ENCODE measurements around the gene FAF1. TPM values are rescaled to one million over a fixed set of nuclear protein-coding genes. Genes with fewer than 3 reads are reported as not detected.

FAF1 gene
- total and polyA plus RNA-seq, 7 donors: 27.5 to 59.3 (median 53.9) TPM

DNA sequence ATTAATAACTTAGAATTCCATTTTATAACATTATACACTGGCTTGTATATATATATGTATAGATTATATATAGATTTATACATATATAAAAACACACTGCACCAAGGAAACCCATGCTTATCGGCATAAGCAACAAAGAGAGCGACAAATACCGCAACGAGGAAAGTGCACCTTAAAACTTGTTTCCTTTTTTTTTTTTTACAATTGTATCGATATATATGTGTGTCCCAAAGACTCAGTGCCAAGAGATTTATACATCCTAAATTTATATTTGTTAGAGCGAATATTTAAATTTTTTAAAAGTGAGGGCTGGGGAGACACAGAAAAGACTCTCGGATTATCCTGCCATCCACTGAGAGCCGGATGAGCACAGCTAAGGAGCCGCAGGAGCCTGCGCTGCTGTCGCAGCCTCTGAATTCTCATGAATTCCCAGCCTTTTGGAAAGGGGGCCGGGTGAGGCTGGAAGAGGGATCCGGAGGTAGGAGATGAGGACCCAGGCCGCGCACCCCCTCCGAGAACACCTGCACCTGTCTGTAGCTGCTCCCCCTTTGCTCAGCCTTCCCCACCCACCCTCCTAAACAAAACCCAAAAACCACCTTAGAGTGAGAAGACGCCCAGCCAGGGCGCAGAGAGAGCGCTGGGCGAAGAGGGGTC lies 542.0 kb downstream of the FAF1 start:
- Histone ChIP-seq H3K9me3 (no peaks in the 10 kb centered on the region), H3K27ac (no peak overlapping the region), H3K4me1 (peaks cover 0 to 66% (median 54%) of the 10 kb centered on the region in 4 donors), H3K36me3 (no peaks in the 10 kb centered on the region), H3K27me3 (peaks cover 73 to 100% (median 86%) of the 10 kb centered on the region in 3 donors), H3K4me3 (peak overlapping the region in 2 of 4 donors; percentile 38 to 44)
- TF ChIP-seq POLR2A (IDR thresholded peaks at IDR 0.05) (no peak), EP300 (IDR thresholded peaks at IDR 0.05) (no peak), POLR2AphosphoS5 (IDR thresholded peaks at IDR 0.05) (no peak)
- TF ChIP-seq, protein P1, sequence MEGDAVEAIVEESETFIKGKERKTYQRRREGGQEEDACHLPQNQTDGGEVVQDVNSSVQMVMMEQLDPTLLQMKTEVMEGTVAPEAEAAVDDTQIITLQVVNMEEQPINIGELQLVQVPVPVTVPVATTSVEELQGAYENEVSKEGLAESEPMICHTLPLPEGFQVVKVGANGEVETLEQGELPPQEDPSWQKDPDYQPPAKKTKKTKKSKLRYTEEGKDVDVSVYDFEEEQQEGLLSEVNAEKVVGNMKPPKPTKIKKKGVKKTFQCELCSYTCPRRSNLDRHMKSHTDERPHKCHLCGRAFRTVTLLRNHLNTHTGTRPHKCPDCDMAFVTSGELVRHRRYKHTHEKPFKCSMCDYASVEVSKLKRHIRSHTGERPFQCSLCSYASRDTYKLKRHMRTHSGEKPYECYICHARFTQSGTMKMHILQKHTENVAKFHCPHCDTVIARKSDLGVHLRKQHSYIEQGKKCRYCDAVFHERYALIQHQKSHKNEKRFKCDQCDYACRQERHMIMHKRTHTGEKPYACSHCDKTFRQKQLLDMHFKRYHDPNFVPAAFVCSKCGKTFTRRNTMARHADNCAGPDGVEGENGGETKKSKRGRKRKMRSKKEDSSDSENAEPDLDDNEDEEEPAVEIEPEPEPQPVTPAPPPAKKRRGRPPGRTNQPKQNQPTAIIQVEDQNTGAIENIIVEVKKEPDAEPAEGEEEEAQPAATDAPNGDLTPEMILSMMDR (IDR thresholded peaks at IDR 0.05): no peak
- WGBS, 2 donors: 10 to 14% methylated on average over 20 of the region's 20 CpGs
- intact Hi-C loops (cut with DNase I): no loop called here
- DNase-seq: no peak

DNA sequence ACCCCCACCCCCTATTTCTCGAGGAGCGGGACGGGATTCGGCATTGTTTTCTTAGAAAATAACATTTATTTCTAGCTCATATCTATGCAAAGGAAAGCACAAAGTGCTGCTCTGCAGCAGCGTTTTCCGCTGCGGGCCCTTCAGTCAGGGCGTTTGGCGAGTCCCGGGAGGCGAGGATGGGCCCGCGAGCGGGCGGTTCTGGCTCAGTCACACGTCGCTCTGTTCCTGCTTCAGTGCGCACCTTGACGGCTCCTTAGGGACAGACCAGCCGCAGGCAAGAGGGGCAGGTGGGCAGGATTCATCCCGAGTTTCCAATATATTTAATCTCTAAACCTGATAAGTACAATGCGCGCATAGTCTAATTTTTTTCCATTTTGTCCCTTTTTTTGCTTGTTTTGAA lies 542.6 kb downstream of the FAF1 start:
- Histone ChIP-seq H3K4me3 (no peak overlapping the region), H3K27me3 (peaks cover 68 to 97% (median 81%) of the 10 kb centered on the region in 3 donors), H3K36me3 (no peaks in the 10 kb centered on the region), H3K9me3 (peaks cover 0 to 3% (median under 1%) of the 10 kb centered on the region in 4 donors), H3K4me1 (peaks cover 0 to 60% (median 49%) of the 10 kb centered on the region in 4 donors), H3K27ac (no peak overlapping the region)
- WGBS, 2 donors: 8 to 9% methylated on average over 23 of the region's 23 CpGs
- TF ChIP-seq EP300 (IDR thresholded peaks at IDR 0.05): no peak
- TF ChIP-seq, protein P1 (IDR thresholded peaks at IDR 0.05): no peak
- TF ChIP-seq POLR2A (IDR thresholded peaks at IDR 0.05): no peak
- TF ChIP-seq POLR2AphosphoS5 (IDR thresholded peaks at IDR 0.05): no peak
- intact Hi-C loops (cut with DNase I): no loop called here
- DNase-seq: no peak

DNA sequence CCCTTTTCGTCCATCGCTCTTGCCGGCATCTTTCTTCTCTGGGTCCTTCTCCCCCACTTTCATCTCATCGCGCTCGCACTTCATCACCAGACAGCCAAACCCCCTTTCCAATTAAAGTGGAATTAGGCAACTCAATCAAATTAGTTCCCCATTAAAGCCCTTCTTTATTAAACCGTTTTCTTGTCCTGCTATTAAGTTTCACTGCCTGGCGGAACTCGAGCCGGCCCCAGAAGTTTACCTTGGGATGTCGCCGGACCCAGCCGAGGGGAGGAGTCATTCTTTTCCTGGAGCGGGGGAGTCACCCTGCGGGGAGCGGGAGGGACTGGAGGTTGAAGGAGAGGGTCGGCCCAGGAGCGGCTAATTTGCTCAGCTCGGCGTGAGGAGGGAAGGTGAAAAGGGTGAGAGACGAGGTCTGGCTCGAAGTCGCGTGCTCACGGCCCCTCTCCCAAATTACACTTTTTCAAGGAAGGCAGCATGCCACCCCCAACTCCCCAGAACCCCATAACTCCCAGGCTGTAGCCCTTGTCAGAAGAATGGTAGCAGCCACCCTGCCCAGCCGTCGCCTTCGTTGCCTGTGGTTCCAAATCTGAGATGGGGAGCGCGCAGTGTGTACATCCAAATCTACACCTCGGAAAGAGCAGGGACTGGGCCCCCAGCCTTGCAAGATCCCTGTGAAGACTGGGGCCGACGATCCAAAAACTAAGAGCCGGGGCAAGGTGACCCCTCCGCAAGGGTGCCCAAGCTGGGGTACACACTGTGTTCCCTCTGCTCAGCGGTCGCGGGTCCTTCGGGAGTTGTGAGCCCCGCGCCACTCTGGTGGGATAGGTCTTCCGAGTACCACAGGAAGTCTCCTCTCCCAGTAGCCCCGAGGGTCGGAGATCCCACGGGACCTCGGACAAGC lies 543.3 kb downstream of the FAF1 start:
- peaks cover 0 to 55% (median 45%) of the 10 kb centered on the region in 4 donors for H3K4me1 ChIP-seq
- peaks cover 60 to 90% (median 74%) of the 10 kb centered on the region in 3 donors for H3K27me3 ChIP-seq
- TF ChIP-seq POLR2AphosphoS5 (IDR thresholded peaks at IDR 0.05): no peak
- TF ChIP-seq, protein P1 (IDR thresholded peaks at IDR 0.05): no peak
- TF ChIP-seq POLR2A (IDR thresholded peaks at IDR 0.05): no peak
- no peak for TF ChIP-seq EP300 (IDR thresholded peaks at IDR 0.05)
- no peak overlapping the region for H3K27ac ChIP-seq
- H3K9me3 ChIP-seq: peaks cover 0 to 3% (median 1%) of the 10 kb centered on the region in 4 donors
- intact Hi-C loops (cut with DNase I): no loop called here
- no peaks in the 10 kb centered on the region for H3K36me3 ChIP-seq
- 4 to 10% methylated on average over 46 of the region's 46 CpGs for WGBS, 2 donors
- no peak overlapping the region for H3K4me3 ChIP-seq
- no peak for DNase-seq

DNA sequence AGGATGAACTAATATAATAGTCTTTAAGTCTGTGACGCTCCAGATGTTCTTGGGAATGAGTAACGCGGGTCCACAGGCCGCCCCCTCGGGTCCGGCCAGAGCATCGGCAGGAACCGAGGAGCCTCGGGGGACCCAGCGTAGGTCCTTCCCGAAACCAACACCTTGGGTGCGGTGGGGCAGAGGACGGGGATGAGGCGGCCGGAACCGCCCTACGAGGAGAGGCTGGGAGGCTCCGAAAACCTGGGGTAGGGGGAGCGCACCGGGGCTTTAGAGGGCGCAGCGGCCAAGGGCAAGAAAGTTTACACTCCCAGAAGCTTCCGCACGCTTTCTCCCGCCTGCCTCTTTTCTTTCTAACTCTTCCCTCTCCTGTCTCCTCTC lies 543.9 kb downstream of the FAF1 start:
- H3K27ac ChIP-seq: no peak overlapping the region
- TF ChIP-seq POLR2A (IDR thresholded peaks at IDR 0.05): no peak
- TF ChIP-seq, protein P1 (IDR thresholded peaks at IDR 0.05): no peak
- no peak for DNase-seq
- H3K27me3 ChIP-seq: peaks cover 54 to 83% (median 67%) of the 10 kb centered on the region in 3 donors
- no peak overlapping the region for H3K4me3 ChIP-seq
- H3K36me3 ChIP-seq: no peaks in the 10 kb centered on the region
- WGBS, 2 donors: 4 to 5% methylated on average over 25 of the region's 25 CpGs
- peaks cover 0 to 51% (median 44%) of the 10 kb centered on the region in 4 donors for H3K4me1 ChIP-seq
- H3K9me3 ChIP-seq: peaks cover 0 to 3% (median 1%) of the 10 kb centered on the region in 4 donors
- intact Hi-C loops (cut with DNase I): no loop called here
